ENCODE results near the gene SRC.

The SRC gene

GRCh38 chr20:37345339-37346235 is at the start of gene SRC:
Gene SRC, plus strand, starts transcription at chr20:37346140. Its CDS starts 38,014 bp downstream, at chr20:37384154.
- H3K4me3 ChIP-seq (ENCODE audit: low read length), result peak within 1 kb of the TSS; percentile 78
- peak; percentile 79 for DNase-seq (ENCODE audit: low read depth)
- TF ChIP-seq CTCF (conservative IDR thresholded peaks at IDR 0.05; ENCODE audit: low read length), result no peak

GRCh38 chr20:37296371-37296770 is 49.6 kb upstream of the SRC start:
- DNase-seq (ENCODE audit: low read depth), result no peak
- no peak for TF ChIP-seq CTCF (conservative IDR thresholded peaks at IDR 0.05; ENCODE audit: low read length)
- H3K4me3 ChIP-seq (ENCODE audit: low read length), result no peak overlapping the region

- no peak overlapping the region for H3K4me3 ChIP-seq (ENCODE audit: low read length)
- peak; percentile 91 for DNase-seq (ENCODE audit: low read depth)
- no peak for TF ChIP-seq CTCF (conservative IDR thresholded peaks at IDR 0.05; ENCODE audit: low read length)
Measured at GRCh38 chr20:37297066-37297736, 48.7 kb upstream of the SRC start.

- no peak overlapping the region for H3K4me3 ChIP-seq (ENCODE audit: low read length)
- DNase-seq (ENCODE audit: low read depth), result peak; percentile 82
- no peak for TF ChIP-seq CTCF (conservative IDR thresholded peaks at IDR 0.05; ENCODE audit: low read length)
Measured at GRCh38 chr20:37298190-37298939, 47.6 kb upstream of the SRC start.

GRCh38 chr20:37299718-37300528 is 46.0 kb upstream of the SRC start:
- TF ChIP-seq CTCF (conservative IDR thresholded peaks at IDR 0.05; ENCODE audit: low read length), result no peak

GRCh38 chr20:37301120-37301519 is 44.8 kb upstream of the SRC start:
- DNase-seq (ENCODE audit: low read depth), result no peak
- no peak overlapping the region for H3K4me3 ChIP-seq (ENCODE audit: low read length)
- TF ChIP-seq CTCF (conservative IDR thresholded peaks at IDR 0.05; ENCODE audit: low read length), result no peak

More at GRCh38 chr20:37299718-37300528, 46.0 kb upstream of the SRC start:
- DNase-seq (ENCODE audit: low read depth), result peak; percentile 82
- H3K4me3 ChIP-seq (ENCODE audit: low read length), result no peak overlapping the region

All from AG10803 (cell line).